ENCODE results near the gene MFAP4. TPM values are rescaled to one million over a fixed set of nuclear protein-coding genes. Genes with fewer than 3 reads are reported as not detected.

Gene MFAP4
- total RNA-seq, 4 donors from 2014 or later, result 14.3 to 185 (median 104) TPM

GRCh38 chr17:19402171-19402570 lies 15.2 kb upstream of the MFAP4 start:
- no peak for TF ChIP-seq CTCF (IDR thresholded peaks at IDR 0.05; ENCODE audit: low read depth)

DNA sequence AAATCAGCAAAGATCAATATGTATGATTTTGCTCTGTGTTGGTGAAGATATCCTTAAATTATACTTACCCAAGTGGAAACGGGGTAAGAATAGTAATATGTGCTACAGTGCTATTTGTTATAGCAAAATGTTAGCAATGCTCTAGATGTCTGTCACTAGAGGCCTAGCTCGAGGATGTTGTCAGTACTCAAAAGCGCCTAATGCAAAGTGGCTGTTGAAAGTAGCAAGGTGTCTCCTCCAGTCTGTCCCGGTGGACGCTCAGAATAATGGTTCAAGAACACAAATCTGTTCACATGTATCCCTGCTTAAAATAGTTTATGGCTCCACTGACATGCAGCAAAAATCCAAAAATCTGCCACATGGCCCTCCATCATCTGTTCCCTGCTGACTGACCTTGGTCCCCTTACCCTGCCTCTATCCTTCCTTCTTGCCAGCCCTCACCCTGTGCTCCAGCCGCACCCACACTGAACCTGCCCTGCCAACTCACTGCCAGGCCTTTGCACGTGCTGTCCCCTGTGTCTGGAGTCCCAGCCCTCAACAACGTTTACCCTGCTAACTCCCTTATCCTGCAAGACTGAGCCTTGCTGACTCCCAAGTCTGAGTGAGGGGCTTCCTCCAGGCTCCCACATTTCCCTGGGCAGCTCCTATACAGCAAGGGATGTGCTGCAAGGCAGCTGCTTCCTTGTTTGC lies 14.5 kb upstream of the MFAP4 start:
- TF ChIP-seq CTCF (IDR thresholded peaks at IDR 0.05; ENCODE audit: low read depth), result no peak

GRCh38 chr17:19399750-19400450 lies 12.9 kb upstream of the MFAP4 start:
- TF ChIP-seq CTCF (IDR thresholded peaks at IDR 0.05; ENCODE audit: low read depth), result no peak

DNA sequence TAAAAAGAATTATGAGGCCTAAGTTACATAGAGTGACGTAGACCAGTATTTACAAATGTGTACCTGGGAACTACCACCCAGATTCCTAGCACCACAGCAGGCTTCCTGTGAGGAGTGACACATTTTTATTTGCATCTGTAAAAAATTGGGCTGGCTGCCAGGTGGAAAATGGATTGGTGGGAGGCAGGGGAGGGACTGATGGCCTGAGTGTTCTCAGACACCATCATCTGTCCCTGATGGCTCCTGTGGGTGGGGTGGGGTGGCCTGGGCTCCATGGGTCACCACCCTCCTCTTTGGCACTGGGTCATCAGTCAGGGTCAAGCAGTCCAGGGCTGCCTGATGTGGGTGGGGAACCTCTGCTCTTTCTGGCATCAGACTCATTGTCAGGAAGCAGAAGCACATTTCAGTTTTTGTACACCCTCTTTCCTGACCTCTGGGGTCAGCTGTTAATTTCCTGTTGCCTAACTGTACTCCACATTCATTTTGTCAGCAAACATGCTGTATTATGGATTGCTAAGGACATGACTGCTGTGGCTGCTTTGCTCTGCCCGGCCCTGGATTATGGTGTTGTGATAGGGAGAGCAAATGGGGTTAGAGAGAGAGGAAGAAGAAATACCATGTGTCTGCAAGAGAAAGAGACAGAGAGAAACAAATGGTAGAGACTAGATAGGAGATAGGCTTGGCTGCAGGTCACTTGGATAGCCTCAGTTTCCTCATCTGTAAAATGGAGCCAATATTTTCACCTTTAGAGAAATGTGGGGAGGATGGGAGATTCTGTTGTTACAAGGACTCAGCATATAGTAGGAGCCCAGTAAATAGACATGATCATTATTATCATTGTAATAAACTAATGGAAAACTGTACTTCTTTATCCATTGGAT lies 11.6 kb upstream of the MFAP4 start:
- no peak for TF ChIP-seq CTCF (IDR thresholded peaks at IDR 0.05; ENCODE audit: low read depth)

DNA sequence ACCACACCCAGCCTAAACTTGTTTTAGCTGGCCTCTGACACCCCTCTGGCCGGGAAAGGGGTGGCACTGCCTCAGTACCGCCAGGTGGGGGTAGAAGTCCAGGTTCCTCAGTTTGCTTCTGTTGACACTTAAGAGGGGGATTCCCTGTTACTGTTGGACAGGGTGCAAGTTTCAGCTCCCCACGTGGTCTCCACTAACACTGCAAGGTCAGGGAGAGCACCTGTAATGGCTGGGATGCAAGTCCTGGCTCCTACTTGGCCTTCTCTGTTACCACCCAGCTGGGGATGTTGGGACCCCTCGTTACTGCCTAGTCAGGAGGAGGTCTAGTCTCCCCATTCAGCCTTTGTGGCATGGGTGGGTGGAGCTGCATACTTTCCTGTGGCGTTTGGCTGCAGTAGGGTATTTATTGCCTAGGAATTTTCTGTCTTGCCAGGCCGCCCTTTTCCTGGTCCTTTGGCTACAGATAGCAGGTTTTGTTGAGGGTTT lies 10.6 kb upstream of the MFAP4 start:
- TF ChIP-seq CTCF (IDR thresholded peaks at IDR 0.05; ENCODE audit: low read depth), result no peak

- TF ChIP-seq CTCF (IDR thresholded peaks at IDR 0.05; ENCODE audit: low read depth), result no peak
These were observed 5.3 kb upstream of the MFAP4 start for GRCh38 chr17:19392303-19392702.

DNA sequence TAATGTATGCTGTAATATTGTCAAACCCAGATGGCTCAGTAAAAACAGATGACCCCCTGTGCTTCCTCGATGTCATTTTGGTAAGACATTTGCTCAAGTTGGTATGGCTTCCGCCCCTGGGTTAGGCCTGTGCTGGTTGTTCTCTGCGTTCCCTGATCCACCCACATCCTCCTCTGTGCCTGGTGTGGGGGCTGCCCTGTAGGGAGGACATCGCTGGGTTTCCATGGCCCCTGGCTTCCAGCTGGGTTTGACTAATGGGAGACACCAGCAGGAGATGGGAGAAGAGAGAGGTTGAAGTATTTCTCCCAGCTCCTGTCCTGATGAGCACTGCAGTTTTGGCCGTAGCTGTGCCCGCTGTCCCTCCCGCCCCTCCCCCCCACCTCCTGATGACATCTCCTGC lies 4.4 kb upstream of the MFAP4 start:
- no peak for TF ChIP-seq CTCF (IDR thresholded peaks at IDR 0.05; ENCODE audit: low read depth)
